Measurements from ENCODE around the gene CSF2RB. TPM values are rescaled to one million over a fixed set of nuclear protein-coding genes. Genes with fewer than 3 reads are reported as not detected.

CSF2RB gene
- total and polyA plus RNA-seq, 10 of the 15 experiments (the other 5 are each of a cell fraction or from before 2014, with no cell fraction given): 0.82 to 12.5 (median 5.4) TPM

- no peaks in the 10 kb centered on the region for H4K20me1 ChIP-seq (ENCODE audit: control insufficient read depth, insufficient read depth)
- ATAC-seq: no peak
- no peaks in the 10 kb centered on the region for H3K9me3 ChIP-seq (replicated peaks; ENCODE audit: control insufficient read depth, insufficient read depth, low read length)
- peaks cover 0 to 2% of the 10 kb centered on the region in 2 experiments; a peak in 2 of 4 replicates for H3K36me3 ChIP-seq (ENCODE audit: control insufficient read depth in 2 of 2, insufficient read depth in 2 of 2, low read length in 1 of 2)
- ChIA-PET CTCF (interaction anchor here (1.3 to 1.5 kb wide), 2 partner anchors 17 to 78 kb away, joined by 4 to 6 read pairs; no protein-coding TSS in a partner anchor), RAD21 (ENCODE audit: unreplicated experiment) (no interaction called here), SMC1A (ENCODE audit: uncharacterized antibody, unreplicated experiment) (interaction anchor here (1.0 kb wide), 1 partner anchor 74 kb away, joined by 3 read pairs; no protein-coding TSS in a partner anchor), POLR2A (no interaction called here)
- H3K4me3 ChIP-seq: no peak overlapping the region
- BruUV-seq (replicated peaks): no TSS peak
- H3K9ac ChIP-seq (ENCODE audit: control insufficient read depth, insufficient read depth, low read length): no peak overlapping the region
- intact Hi-C loops (cut with micrococcal nuclease; ENCODE audit: unreplicated experiment) (no loop called here), in situ Hi-C loops (cut with MboI) (no loop called here)
- no peaks in the 10 kb centered on the region for H3K4me1 ChIP-seq (ENCODE audit: control insufficient read depth, insufficient read depth, low read length)
- no peak for DNase-seq (ENCODE audit: low read depth, low spot score)
- no peak overlapping the region for H3K27ac ChIP-seq (ENCODE audit: control insufficient read depth, insufficient read depth)
- no peak overlapping the region for H3K4me2 ChIP-seq (ENCODE audit: control insufficient read depth, insufficient read depth)
- TF ChIP-seq ZBED1 (IDR thresholded peaks at IDR 0.05; ENCODE audit: borderline replicate concordance): no peak
- TF ChIP-seq, protein P1, sequence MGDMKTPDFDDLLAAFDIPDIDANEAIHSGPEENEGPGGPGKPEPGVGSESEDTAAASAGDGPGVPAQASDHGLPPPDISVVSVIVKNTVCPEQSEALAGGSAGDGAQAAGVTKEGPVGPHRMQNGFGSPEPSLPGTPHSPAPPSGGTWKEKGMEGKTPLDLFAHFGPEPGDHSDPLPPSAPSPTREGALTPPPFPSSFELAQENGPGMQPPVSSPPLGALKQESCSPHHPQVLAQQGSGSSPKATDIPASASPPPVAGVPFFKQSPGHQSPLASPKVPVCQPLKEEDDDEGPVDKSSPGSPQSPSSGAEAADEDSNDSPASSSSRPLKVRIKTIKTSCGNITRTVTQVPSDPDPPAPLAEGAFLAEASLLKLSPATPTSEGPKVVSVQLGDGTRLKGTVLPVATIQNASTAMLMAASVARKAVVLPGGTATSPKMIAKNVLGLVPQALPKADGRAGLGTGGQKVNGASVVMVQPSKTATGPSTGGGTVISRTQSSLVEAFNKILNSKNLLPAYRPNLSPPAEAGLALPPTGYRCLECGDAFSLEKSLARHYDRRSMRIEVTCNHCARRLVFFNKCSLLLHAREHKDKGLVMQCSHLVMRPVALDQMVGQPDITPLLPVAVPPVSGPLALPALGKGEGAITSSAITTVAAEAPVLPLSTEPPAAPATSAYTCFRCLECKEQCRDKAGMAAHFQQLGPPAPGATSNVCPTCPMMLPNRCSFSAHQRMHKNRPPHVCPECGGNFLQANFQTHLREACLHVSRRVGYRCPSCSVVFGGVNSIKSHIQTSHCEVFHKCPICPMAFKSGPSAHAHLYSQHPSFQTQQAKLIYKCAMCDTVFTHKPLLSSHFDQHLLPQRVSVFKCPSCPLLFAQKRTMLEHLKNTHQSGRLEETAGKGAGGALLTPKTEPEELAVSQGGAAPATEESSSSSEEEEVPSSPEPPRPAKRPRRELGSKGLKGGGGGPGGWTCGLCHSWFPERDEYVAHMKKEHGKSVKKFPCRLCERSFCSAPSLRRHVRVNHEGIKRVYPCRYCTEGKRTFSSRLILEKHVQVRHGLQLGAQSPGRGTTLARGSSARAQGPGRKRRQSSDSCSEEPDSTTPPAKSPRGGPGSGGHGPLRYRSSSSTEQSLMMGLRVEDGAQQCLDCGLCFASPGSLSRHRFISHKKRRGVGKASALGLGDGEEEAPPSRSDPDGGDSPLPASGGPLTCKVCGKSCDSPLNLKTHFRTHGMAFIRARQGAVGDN (IDR thresholded peaks at IDR 0.05): no peak
- TF ChIP-seq MEF2A (IDR thresholded peaks at IDR 0.05; ENCODE audit: insufficient read depth, low read depth, low read length): no peak
- no peak for TF ChIP-seq CHD2 (IDR thresholded peaks at IDR 0.05; ENCODE audit: borderline replicate concordance, low read depth, low read length)
- TF ChIP-seq PML (IDR thresholded peaks at IDR 0.05; ENCODE audit: low read length): no peak
- no peak for TF ChIP-seq E4F1 (IDR thresholded peaks at IDR 0.05; ENCODE audit: borderline replicate concordance, partially characterized antibody)
- no peak for TF ChIP-seq POLR2A (IDR thresholded peaks at IDR 0.05; ENCODE audit: low read depth, low read length)
- TF ChIP-seq IRF4 (IDR thresholded peaks at IDR 0.05; ENCODE audit: low read depth, low read length): no peak
- TF ChIP-seq, protein P2, sequence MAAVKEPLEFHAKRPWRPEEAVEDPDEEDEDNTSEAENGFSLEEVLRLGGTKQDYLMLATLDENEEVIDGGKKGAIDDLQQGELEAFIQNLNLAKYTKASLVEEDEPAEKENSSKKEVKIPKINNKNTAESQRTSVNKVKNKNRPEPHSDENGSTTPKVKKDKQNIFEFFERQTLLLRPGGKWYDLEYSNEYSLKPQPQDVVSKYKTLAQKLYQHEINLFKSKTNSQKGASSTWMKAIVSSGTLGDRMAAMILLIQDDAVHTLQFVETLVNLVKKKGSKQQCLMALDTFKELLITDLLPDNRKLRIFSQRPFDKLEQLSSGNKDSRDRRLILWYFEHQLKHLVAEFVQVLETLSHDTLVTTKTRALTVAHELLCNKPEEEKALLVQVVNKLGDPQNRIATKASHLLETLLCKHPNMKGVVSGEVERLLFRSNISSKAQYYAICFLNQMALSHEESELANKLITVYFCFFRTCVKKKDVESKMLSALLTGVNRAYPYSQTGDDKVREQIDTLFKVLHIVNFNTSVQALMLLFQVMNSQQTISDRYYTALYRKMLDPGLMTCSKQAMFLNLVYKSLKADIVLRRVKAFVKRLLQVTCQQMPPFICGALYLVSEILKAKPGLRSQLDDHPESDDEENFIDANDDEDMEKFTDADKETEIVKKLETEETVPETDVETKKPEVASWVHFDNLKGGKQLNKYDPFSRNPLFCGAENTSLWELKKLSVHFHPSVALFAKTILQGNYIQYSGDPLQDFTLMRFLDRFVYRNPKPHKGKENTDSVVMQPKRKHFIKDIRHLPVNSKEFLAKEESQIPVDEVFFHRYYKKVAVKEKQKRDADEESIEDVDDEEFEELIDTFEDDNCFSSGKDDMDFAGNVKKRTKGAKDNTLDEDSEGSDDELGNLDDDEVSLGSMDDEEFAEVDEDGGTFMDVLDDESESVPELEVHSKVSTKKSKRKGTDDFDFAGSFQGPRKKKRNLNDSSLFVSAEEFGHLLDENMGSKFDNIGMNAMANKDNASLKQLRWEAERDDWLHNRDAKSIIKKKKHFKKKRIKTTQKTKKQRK (IDR thresholded peaks at IDR 0.05; ENCODE audit: low read depth, low read length): no peak
- no peak for TF ChIP-seq ESRRA (IDR thresholded peaks at IDR 0.05; ENCODE audit: low read length)
- TF ChIP-seq HDAC2 (IDR thresholded peaks at IDR 0.05): no peak
- no peak for TF ChIP-seq ASH2L (IDR thresholded peaks at IDR 0.05; ENCODE audit: borderline replicate concordance, low read depth)
- no peak for TF ChIP-seq ZNF622 (IDR thresholded peaks at IDR 0.05)
- no peaks in the 10 kb centered on the region for H3K27me3 ChIP-seq (replicated peaks in 1 of 2; ENCODE audit: control insufficient read depth in 2 of 2, insufficient read depth in 2 of 2, low read length in 1 of 2)
- H3K79me2 ChIP-seq (ENCODE audit: control insufficient read depth, insufficient read depth, low read length): no peaks in the 10 kb centered on the region
- no peak overlapping the region for H2AFZ ChIP-seq (ENCODE audit: control insufficient read depth, low read depth, low read length)
- 43% methylated on average over 2 of the region's 2 CpGs for WGBS (ENCODE audit: insufficient coverage, insufficient replicate concordance, low lambda C conversion rate, missing lambda C conversion rate)
- no peak for FAIRE-seq
Measured at GRCh38 chr22:36931446-36931845, 18.0 kb downstream of the CSF2RB start.

All from GM12878 (cell line).